LoVo (cell line): Measurements from ENCODE around the gene GPATCH2L.

Experiments
- DNase-seq: peaks from one replicate; pipeline ENCODE4 v3.0.0-alpha.2; 2016; ENCODE audit warnings: low spot score

Gene GPATCH2L

GRCh38 chr14:76151398-76152332, at the start of gene GPATCH2L:
Gene GPATCH2L, plus strand, starts transcription at chr14:76151922. Its CDS starts 2,442 bp downstream, at chr14:76154364.
- DNase-seq: peak; percentile 90

DNA sequence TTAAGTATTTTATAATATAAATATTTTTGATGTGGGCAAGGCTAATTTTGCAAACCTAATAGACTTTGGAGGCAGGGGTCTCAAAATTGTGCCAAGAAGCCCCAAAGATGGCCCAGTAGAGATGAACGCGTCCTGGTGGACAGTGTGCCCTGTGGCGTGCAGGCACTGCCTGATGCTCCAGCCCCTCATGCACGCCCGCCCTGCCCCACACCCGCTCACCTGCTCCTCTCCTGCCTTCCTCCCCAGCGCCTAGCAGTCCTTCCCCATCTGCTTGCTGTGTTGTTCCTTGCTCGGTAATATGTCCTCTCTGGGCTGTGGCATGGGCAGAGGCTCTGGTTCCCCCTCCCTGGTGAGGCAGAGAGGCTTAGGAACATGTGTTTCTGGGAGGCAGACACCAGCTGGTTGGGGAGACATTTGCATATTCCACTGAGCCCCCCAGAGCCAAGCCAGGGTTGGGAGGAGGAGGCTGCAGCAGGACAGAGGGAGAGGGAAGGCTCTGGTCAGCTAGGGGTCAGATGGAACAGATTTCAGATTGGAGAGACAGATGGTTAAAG, 46.8 kb upstream of the GPATCH2L start:
- DNase-seq: no peak

DNA sequence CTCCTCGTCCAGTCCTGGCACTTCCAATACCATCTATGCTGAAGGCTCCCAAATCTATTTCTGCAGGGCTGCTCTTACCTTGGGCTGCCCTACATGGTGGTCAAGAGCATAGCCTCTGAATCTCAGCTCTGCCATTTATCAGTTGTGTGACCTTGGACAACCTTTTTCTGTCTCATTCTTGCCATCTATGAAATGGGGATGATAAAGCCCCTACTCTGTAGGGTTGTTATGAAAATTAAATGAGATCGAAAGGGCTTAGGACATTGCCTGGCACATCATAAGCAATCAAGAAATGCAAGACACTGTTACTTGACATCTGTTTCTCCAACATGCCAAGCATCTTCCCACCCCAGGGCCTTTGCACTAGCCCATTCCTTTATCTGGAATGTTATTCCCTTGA, 45.5 kb upstream of the GPATCH2L start:
- DNase-seq: no peak

- no peak for DNase-seq
Observed at GRCh38 chr14:76109087-76109880, 42.4 kb upstream of the GPATCH2L start.

DNA sequence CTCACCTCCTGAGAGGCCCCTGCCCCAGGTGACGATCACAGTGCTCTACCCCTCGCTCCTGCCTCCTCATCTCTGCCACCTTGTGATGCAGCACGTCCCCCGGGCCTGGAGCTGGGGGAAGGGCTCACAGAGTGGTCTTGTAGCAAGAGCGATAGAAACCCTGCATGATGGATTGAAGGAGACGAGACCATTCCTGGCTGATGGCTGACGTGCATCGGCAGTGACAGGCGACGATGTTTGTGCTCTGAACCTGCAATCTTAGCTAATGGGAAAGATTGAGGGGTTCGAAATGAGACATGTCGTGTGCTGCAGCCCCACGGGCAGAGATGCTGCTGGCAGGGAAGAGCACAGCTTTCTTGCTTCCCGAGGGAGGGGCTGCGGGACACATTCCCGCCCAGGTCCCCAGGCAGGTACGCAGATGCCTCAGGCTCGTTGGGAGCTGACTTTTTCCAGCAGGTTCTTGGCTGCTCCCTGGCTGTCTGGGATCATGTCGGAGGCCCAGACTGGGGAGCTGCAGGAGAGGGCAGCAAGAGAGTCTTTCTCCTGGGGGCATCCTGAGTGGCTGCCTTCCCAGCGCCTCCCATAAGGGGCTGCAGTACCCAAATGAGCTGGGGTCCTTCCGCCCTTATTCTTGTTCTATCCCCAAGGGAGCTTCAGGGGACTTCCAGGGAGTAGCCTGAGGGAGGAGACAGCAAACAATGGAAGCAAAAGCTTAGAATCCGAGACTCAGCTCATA, 38.7 kb upstream of the GPATCH2L start:
- no peak for DNase-seq

- no peak for DNase-seq
Observed at GRCh38 chr14:76113691-76114090, 38.0 kb upstream of the GPATCH2L start.

DNA sequence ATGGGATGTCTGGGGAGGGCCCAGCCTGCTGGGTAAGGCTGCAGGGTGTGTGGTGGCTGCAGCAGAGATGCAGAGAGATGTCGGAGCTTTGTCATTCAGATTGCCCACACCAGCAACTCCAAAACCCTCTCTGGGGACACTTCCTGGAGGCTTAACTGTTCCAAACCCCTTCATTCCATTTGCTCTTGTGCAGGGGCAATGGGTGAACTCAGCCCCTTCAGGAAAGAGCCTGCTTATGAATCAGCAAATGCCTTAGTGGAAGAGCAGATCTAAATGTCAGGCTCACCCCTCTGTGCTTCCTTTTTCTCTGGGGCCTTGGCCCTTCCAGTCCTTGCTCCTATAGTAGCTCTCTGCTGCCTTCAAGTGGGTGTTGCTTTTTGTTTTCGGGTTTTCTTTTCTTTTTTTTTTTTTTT, 36.7 kb upstream of the GPATCH2L start:
- no peak for DNase-seq

DNA sequence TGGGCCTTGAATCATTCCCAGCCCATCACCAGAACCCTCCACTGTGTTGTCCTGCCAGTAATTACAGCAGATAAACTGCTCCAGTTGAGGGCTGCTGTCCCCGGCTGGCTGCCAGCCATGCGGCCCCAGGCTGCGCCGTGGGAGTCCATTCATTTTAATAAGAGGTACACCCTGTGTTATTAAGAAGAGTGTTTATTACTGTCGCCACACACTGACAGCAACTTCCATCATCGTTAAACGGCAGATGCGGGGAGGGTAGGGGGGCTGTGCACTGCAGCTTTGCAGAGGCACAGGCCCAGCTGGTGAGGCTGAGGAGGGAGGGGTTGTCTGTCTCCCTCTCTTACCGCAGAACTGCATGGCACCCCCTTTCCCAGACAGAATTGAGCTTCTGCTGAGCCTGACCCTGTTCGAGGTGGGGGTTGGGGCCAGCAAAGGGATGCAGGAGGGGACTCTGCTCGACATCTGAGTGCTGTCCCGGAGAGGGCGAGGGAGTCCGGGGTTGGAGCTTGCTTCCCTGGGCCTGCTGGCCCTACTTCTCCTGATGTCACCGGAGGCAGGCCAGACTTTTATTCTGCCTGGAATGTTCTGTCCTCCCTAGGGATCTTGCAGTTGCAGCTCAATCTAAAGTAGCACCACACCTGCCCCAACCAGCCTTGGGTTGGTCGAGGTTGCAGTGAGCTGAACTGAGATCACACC, 33.8 kb upstream of the GPATCH2L start:
- no peak for DNase-seq

- DNase-seq: no peak
Observed at GRCh38 chr14:76118594-76118993, 33.1 kb upstream of the GPATCH2L start.

DNA sequence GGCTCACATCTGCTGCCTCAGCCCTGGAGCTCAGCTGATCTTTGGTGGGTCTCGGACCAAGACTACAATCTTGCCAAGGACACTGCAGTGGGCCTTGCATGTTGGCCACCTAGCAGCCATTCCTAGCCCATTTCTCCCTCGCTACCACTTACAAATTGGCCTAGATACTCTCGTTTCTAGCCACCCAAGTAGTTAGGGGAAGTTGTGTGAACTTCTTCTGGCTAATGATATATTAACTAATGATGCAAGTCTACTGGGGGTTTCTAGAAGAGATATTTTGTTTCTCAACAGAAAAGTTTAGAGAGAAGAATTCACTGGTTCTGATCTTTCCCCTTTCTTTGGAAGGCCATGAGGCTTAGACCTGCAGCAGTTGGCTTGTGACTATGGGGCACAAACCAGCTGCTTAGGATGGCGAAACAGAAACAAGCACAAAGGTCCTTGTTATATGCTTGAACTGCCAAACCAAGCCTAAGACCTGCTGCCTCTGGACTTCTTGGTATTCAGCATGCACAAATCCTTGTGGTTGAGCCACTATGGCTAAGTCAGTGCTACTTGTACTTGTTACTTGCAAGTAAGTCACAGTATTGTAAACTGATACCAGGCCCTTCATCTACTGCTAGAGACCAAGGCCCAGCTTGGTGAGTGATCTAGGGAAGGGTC, 30.5 kb upstream of the GPATCH2L start:
- no peak for DNase-seq

DNA sequence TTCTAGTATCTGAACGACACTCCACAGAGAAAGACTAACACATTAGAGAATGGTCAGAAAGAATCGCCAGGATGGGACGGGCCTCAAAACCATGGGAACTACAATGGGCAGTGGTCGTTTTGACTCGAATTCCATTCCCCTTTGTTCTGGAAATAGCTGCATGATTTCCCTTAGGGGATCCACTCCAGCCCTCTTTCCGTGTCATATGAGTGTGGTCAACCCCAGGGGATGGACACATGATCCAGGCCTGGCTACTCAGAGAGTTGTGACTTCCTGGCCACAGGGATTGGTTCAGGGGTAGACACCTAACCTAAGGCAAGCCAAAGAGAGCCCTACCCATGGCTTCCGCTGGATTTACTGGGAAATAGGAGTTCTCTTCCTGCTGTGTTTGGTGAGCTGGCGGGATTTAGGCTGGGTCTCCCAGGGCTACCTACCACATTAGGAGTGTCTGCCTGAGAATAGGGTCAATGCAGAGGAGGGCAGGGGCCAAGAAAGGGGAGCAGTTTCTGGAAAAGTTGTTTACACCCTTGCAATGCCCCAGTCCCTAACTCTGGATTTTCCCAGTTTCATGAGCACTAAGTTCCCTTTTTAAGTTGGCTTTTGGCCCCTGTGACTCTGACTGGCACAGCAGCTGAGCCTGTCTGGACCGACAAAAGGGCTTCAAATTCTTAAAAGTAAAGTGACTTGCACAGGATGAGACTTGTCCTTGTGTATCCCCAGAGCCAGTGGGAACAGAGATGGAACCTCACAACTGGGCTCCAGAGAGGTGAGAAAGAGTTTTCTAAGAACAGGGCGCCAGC, 28.1 kb upstream of the GPATCH2L start:
- no peak for DNase-seq

GRCh38 chr14:76125511-76125910, 26.2 kb upstream of the GPATCH2L start:
- DNase-seq: no peak

DNA sequence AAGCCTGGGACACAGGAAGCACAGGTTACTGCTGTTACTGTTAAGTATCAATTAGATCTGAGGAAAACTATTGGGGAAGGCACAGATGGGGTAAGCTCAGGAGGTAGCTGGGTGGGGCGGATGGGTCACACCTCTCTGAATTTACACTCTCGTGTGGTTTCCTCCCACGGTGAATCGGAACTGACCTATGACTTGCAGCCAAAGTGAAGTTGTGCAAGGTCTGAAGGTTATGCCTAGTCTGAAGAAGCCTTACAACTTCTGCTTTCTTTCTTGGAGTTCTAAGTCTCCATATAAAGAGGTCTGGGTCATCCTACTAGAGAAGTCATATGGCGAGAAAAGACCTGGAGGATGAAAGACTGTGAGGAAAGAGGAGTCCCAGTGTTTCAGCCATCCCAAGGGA, 25.6 kb upstream of the GPATCH2L start:
- DNase-seq: no peak

GRCh38 chr14:76129851-76130576, 21.7 kb upstream of the GPATCH2L start:
- DNase-seq: no peak

DNA sequence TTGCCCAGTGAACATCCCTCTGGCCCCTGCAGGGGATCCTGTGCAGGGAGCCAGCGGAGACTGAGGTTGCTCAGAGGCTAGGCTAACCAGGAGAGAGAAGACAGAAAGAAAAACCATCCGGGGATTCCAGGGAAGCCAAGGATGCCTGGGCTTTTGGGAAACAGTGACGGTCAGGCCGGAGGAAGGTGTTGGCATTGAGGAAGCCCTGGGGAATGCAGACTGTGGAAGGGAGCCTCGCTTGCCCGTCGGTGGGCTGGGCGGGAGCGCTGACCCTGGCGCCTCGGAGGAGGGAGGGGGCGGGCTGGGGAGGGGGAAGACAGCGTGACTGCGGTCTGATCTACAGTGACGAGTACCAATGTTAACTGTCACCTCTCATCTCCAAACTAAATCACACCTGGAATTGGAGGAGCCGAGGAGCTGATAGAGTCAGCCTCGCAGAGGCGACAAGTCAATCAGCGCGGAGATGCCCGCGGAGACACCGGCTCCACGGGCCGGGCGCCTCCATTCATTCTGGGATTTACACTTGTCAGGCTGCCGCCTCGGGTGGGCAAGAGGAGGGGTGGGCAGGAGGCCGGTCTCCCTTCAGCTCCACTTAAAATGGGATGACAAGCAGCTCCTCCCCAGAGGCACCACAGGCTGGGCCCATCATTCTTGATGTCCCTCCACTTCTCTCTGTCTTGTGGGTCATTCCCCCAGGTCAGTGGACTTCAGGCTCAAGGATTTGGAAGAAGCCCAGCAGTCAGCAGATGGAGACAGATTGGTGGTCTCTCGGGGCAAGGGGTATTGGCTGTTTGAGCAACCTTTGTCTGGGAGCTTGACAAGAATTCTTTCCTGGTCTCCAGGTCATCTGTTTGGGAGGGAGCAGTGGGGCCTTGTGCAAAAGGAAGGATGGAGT, 20.4 kb upstream of the GPATCH2L start:
- DNase-seq: no peak

DNA sequence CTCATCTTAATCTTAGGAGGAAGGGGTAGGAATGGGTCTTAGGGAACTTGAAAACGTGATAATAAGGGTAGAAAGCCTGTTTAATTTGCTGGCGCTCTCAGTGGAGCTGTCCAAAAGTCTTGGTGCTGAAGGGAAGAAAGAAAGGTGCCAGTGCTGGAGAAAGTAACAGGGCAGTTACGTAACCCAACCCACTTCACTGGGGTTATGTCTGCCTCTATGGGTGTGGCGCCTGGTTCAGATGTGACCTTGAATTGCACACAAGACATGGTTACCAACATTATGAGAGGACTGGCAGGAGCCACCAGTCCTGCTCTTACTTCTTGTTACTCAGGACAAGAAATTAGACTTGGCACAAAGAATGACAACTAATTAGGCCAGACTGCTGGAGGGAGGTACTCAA, 18.6 kb upstream of the GPATCH2L start:
- peak; percentile 15 for DNase-seq

DNA sequence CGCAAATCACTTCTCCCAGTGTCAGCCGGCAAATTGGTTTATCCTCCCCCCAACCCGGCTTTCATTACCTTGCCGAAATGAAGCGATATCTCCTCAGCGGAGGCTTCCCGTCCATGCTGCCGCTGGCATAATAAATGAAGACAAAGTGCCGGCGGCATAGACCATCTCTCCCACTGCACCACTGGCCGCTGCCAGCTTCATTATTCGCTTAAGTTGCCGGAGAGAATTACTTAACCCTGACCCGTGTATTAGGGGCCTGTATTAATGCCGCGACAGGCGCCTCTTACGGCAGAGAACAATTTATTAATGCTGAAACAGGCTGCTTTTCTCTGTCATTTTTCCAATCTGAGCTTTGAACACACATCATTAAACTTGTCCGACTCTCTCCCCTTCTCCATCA, 17.5 kb upstream of the GPATCH2L start:
- DNase-seq: no peak

- DNase-seq: no peak
Observed at GRCh38 chr14:76135722-76136121, 16.0 kb upstream of the GPATCH2L start.
